ENCODE data around the gene TNS3. TPM values are rescaled to one million over a fixed set of nuclear protein-coding genes. Genes with fewer than 3 reads are reported as not detected.

Gene TNS3
- total and polyA plus RNA-seq, 10 of the 15 experiments (the other 5 are each of a cell fraction or from before 2014, with no cell fraction given): 0.27 to 2.7 (median 0.79) TPM

DNA sequence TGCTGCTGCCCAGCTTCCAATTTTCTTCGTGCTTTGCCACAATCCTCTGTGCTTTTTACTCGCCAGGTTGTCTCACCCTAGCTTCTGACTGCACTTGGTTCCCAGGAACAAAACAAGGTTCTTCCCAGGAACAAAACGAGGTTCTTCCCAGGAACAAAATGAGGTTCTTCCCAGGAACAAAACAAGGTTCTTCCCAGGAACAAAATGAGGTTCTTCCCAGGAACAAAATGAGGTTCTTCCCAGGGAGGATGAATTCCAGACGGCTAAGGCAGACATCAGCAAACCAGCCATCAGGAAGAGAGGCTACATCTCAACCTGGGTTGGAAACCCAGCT is 41.9 kb downstream of the TNS3 start:
- Histone ChIP-seq H3K4me2 (ENCODE audit: control insufficient read depth, insufficient read depth) (no peak overlapping the region), H2AFZ (ENCODE audit: control insufficient read depth, low read depth, low read length) (no peak overlapping the region), H3K27me3 (replicated peaks in 1 of 2; ENCODE audit: control insufficient read depth in 2 of 2, insufficient read depth in 2 of 2, low read length in 1 of 2) (peaks cover 2% of the 10 kb centered on the region in 2 experiments; a peak in 2 of 4 replicates), H3K4me1 (ENCODE audit: control insufficient read depth, insufficient read depth, low read length) (no peaks in the 10 kb centered on the region), H4K20me1 (ENCODE audit: control insufficient read depth, insufficient read depth) (no peaks in the 10 kb centered on the region), H3K9me3 (replicated peaks; ENCODE audit: control insufficient read depth, insufficient read depth, low read length) (no peaks in the 10 kb centered on the region), H3K79me2 (ENCODE audit: control insufficient read depth, insufficient read depth, low read length) (no peaks in the 10 kb centered on the region), H3K4me3 (no peak overlapping the region), H3K27ac (ENCODE audit: control insufficient read depth, insufficient read depth) (no peak overlapping the region), H3K36me3 (ENCODE audit: control insufficient read depth in 2 of 2, insufficient read depth in 2 of 2, low read length in 1 of 2) (no peaks in the 10 kb centered on the region), H3K9ac (ENCODE audit: control insufficient read depth, insufficient read depth, low read length) (no peak overlapping the region)
- in situ Hi-C loops (cut with MboI): no loop called here
- DNase-seq (ENCODE audit: low read depth, low spot score) (no peak), FAIRE-seq (no peak), ATAC-seq (no peak)
- ChIA-PET SMC1A (ENCODE audit: uncharacterized antibody, unreplicated experiment) (no interaction called here), POLR2A (no interaction called here), CTCF (no interaction called here), RAD21 (ENCODE audit: unreplicated experiment) (no interaction called here)
- intact Hi-C loops (cut with micrococcal nuclease; ENCODE audit: unreplicated experiment): no loop called here
- TF ChIP-seq CHD2 (IDR thresholded peaks at IDR 0.05; ENCODE audit: borderline replicate concordance, low read depth, low read length) (no peak), CEBPB (IDR thresholded peaks at IDR 0.05; ENCODE audit: borderline replicate concordance in 1 of 2, low read depth in 2 of 2, low read length in 2 of 2) (no peak), MYB (IDR thresholded peaks at IDR 0.05; ENCODE audit: borderline replicate concordance, low read depth, low read length) (no peak), JUNB (IDR thresholded peaks at IDR 0.05) (no peak), DPF2 (IDR thresholded peaks at IDR 0.05) (no peak), NR2F1 (conservative IDR thresholded peaks at IDR 0.05) (no peak), RAD21 (IDR thresholded peaks at IDR 0.05; ENCODE audit: insufficient read depth, low read depth, low read length) (no peak), MYC (IDR thresholded peaks at IDR 0.05; ENCODE audit: insufficient read depth, insufficient read length, insufficient replicate concordance, low read length, severe bottlenecking) (no peak)
- TF ChIP-seq, protein P1, sequence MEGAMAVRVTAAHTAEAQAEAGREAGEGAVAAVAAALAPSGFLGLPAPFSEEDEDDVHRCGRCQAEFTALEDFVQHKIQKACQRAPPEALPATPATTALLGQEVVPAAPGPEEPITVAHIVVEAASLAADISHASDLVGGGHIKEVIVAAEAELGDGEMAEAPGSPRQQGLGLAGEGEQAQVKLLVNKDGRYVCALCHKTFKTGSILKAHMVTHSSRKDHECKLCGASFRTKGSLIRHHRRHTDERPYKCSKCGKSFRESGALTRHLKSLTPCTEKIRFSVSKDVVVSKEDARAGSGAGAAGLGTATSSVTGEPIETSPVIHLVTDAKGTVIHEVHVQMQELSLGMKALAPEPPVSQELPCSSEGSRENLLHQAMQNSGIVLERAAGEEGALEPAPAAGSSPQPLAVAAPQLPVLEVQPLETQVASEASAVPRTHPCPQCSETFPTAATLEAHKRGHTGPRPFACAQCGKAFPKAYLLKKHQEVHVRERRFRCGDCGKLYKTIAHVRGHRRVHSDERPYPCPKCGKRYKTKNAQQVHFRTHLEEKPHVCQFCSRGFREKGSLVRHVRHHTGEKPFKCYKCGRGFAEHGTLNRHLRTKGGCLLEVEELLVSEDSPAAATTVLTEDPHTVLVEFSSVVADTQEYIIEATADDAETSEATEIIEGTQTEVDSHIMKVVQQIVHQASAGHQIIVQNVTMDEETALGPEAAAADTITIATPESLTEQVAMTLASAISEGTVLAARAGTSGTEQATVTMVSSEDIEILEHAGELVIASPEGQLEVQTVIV (IDR thresholded peaks at IDR 0.05; ENCODE audit: borderline replicate concordance, partially characterized antibody): no peak
- TF ChIP-seq, protein P2, sequence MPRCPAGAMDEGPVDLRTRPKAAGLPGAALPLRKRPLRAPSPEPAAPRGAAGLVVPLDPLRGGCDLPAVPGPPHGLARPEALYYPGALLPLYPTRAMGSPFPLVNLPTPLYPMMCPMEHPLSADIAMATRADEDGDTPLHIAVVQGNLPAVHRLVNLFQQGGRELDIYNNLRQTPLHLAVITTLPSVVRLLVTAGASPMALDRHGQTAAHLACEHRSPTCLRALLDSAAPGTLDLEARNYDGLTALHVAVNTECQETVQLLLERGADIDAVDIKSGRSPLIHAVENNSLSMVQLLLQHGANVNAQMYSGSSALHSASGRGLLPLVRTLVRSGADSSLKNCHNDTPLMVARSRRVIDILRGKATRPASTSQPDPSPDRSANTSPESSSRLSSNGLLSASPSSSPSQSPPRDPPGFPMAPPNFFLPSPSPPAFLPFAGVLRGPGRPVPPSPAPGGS (IDR thresholded peaks at IDR 0.05; ENCODE audit: borderline replicate concordance, insufficient read depth, low read depth, low read length, poor library complexity, severe bottlenecking): no peak
- BruUV-seq (replicated peaks): no TSS peak
- 7% methylated on average over 4 of the region's 4 CpGs for WGBS (ENCODE audit: insufficient coverage, insufficient replicate concordance, low lambda C conversion rate, missing lambda C conversion rate)

All from GM12878 (cell line).